GM21360 (cell line): ENCODE measurements around the gene CCDC178.
"Not testable (repeated sequence)": the region's sequence is repeated elsewhere in the genome, so short reads cannot be mapped to it uniquely, and the experiment has no call there.

Experiments
- ATAC-seq: cut with Tn5 transposase; IDR thresholded peaks from one replicate; pipeline ENCODE4 v1.9.1; 2021; ENCODE audit warnings: mild to moderate bottlenecking, moderate library complexity; ENCODE audit not compliant: unreplicated experiment

Gene CCDC178

GRCh38 chr18:33020877-33021276, 419.6 kb downstream of the CCDC178 start:
- ATAC-seq: no peak

DNA sequence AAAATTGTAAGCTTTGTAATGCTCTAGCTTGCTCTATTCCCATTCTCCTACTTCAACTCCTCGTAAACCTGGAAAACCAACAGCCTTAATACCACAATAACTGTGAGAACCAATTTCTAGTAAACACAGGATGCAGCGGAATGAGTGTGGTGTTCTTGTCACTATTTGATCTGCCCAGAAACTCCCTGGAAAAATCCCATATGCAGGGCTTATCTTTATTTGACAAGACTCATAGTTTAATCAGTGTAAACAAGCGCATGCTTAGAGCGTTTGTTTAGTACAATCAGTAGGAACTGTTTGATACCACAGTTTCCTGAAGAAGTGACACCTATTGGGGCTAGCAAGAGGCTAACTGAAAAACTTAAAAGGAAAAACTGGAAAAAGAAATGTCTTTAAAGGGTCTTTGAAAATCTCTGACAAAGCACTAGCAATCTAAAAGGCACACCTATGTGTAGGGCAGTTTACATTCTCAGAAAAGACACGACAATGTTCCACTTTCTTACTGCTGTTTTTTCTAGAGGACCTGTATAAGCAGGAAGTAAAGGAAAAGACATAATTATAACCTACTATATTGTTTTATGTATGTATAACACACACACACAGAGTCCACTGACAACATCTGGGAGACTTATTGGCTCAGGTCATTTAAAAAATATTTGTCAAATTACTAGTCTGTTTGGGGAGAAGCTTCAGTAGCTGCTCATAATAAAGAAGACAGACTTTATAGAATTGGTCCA, 426.3 kb downstream of the CCDC178 start:
- ATAC-seq: no peak

GRCh38 chr18:33010149-33010548, 430.4 kb downstream of the CCDC178 start:
- ATAC-seq: no peak

DNA sequence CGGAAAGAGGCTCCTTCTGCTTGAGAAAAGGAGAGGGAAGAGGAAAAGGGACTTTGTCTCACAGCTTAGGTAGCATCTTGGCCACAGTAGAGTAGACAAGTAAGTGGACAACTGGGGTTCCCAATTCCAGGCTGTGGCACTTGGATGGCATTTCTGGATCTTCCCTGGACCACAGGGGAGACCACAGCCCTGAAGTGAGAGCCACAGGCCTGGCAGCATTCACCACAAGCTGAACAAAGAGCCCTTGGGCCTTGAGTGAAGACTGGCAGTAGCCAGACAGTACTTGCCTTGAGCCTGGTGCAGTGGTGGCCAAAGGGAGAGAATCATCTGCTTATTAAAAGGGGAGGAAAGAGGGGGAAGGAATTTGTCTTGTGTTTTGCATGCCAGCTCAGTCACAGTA, 441.6 kb downstream of the CCDC178 start:
- ATAC-seq: no peak

DNA sequence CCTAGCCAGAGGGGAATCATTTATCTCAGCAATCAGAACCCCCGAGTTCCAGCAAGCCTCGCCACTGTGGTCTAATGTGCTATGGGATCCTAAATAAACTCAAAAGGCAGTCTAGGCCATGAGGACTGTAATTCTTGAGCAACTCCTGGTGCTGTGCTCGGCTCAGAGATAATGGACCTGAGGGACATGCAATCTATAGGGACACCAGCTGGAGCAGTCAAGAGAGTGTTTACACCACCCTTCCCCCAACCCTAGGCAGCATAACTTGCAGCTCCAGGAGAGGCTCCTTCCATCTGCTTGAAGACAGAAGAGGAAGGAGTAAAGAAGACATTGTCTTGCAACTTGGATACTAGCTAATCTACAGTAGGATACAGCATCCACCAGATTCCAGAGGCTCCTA, 442.2 kb downstream of the CCDC178 start:
- ATAC-seq: no peak

- no peak for ATAC-seq
Measured at GRCh38 chr18:32983721-32984120, 456.8 kb downstream of the CCDC178 start.

DNA sequence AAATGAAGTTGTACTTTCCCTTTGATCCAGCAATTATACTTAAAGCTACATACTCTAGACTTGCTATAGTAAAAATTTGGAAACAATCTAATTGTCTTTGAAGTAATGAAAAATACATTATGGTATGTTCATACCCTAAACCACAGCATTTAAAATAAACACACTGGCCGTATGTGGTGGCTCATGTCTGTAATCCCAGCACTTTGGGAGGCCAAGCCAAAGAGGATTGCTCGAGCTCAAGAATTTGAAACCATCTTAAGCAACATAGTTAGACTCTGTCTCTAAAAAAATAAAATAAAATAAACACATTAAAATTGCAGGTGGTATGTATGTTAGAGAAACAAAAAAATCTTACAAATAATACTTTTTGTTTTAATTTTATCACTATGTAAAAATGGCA, 459.6 kb downstream of the CCDC178 start:
- ATAC-seq: no peak

DNA sequence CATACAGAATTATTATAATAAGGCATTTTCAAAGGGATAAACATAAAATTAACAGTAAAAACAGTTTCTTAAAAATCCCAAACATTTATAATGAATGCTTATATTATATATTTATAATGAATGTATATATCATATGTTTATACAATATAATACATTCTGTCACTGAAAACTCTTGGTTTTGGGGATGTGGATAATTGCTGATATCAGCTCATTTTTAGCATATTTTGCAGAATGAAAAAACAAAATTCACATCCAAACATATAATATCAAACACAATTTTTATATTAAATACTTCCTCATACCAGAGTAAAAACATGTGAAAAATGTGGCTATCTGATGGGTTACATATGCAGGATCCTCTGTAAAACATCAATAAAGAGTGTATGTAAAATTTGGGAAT, 465.0 kb downstream of the CCDC178 start:
- ATAC-seq: no peak

DNA sequence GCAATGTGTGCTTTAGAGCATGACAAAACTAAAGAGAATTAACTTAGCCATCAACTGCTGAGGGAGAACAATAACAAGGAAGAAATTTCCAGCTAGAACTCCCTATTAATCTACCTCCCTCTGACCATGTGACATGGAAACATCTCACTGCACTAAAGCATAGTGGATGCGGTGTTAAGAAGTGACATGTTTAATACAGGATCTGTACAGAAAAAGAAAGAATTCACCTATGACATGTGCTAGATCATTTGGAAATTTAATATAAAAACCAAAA, 465.4 kb downstream of the CCDC178 start:
- no peak for ATAC-seq

- ATAC-seq: peak; percentile 99
Measured at GRCh38 chr18:32974421-32975162, 465.9 kb downstream of the CCDC178 start.

GRCh38 chr18:32968248-32968647, 472.3 kb downstream of the CCDC178 start:
- ATAC-seq: no peak

DNA sequence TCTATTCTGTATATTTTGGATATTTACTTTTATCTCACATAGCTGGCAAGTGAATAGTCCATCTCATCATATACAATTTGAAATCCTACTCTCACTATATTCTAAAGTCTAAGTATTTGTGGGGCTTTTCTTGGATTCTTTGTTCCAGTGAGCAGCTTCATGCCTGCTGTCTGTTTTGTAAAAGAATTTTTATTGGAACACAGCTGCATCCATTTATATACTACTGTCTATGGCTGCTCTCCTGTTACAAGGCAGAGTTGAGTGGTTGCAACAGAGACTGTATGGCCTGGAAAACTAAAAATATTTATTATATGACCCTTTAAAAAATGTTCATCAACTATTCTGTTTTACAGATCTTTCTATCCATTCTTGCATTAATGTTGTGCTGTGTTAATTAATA, 474.4 kb downstream of the CCDC178 start:
- ATAC-seq: no peak

GRCh38 chr18:32961538-32961937, 479.0 kb downstream of the CCDC178 start:
- ATAC-seq: no peak

- ATAC-seq: no peak
Measured at GRCh38 chr18:32958746-32959145, 481.8 kb downstream of the CCDC178 start.

DNA sequence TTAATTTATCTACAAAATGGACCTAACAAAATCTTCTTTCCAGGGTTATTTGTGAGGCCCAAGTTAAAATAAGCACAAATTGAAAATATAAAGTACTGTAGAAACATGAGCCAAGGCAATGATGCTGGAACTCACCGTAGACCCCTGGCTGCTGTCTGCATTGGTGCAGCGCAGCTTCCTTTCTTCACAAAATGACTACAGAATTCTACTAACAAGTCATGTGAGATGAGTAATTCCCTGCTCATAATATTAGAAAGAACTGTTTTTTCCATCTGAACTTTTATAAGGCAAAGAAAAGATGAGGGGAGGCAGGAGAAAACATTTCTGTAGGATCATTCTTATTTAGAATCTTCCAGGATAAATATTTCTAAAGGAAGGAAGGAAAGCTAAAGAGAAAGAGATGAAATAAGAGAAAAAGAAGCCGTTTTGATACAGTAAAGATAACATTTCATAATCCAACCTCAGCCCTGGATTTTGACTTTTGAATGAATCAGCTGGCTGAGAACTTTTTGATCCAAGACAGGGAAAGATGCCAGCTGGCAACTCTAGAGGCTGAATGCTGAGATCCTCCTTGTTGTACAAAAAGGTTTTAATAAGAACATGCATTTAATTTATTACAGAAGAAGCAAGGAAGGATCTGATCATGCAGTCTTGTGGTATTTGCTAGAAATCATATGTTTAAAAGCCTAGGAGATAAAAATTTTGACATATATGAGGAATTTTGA, 483.8 kb downstream of the CCDC178 start:
- no peak for ATAC-seq

GRCh38 chr18:32952318-32952717, 488.2 kb downstream of the CCDC178 start:
- not testable (repeated sequence) for ATAC-seq

DNA sequence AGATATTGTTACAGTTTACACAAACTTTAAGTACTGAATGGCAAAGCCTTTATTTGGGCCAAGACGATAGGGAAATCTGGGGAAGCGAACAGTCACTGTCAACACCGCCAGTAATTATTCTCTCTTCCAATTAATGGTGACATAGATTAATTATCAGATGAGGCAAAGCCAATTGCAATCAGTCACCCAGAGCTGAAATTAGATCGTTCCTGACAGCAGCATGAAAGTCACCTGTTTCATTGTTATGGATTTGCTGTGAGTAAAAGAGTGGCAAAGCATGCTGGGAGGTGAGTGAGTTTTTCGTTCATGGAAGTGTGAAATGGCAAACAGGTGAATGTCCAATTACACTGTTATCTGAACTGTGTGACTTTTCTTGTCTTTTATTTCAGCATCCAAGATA, 502.9 kb downstream of the CCDC178 start:
- ATAC-seq: no peak

GRCh38 chr18:32937066-32937465, 503.5 kb downstream of the CCDC178 start:
- no peak for ATAC-seq

- no peak for ATAC-seq
Measured at GRCh38 chr18:32934201-32934600, 506.3 kb downstream of the CCDC178 start.

DNA sequence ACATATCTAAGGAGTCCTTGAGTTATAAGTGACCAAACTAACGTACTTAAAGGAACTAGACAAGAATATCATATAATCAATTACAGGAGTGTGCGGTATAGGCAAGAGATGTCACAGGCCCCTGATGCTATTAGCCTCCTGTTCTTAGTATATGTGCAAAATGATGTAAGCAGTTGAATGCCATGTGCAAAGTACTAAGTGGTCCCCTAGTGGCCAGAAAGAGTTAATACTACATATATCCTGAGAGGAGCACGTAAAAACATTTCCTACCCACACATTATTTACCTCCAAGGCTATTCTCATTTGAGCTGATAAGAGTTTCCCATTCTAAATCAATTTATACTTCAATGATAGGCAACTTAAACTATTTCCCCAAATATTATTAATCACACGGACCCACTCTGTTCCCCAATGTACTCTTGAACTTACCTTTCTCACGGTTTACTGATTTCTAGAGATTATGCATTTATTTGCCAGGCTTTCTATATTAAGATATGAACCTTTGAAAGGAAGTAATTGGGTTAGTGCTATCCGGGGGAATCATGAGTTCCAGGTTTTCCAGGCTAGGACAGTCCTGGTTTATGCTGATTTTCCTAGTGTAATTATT, 509.7 kb downstream of the CCDC178 start:
- ATAC-seq: peak; percentile 100

- ATAC-seq: no peak
Measured at GRCh38 chr18:32929213-32929612, 511.3 kb downstream of the CCDC178 start.
